HepG2 (cell line): ENCODE measurements around the gene MED20.

Experiments used
- POLR2AphosphoS2 ChIP-seq: IDR thresholded peaks from 2 replicates; pipeline ENCODE4 v1.6.1; 2011; ENCODE audit warnings: low read depth, low read length, improper control_type of control experiment
- ZNF724P ChIP-seq: sonication (generic); formaldehyde crosslinking; IDR thresholded peaks from 2 replicates; pipeline ENCODE4 v1.8.0; 2022; ENCODE audit warnings: missing genetic modification reagents, borderline replicate concordance
- ZNF891 ChIP-seq: sonication (generic); formaldehyde crosslinking; IDR thresholded peaks from 2 replicates; pipeline ENCODE4 v1.5.0; 2020; ENCODE audit warnings: mild to moderate bottlenecking, missing genetic modification reagents
- TF ChIP-seq, protein P1 (sequence below): sonication (generic); formaldehyde crosslinking; IDR thresholded peaks from 2 replicates; pipeline ENCODE4 v1.5.0; 2020; ENCODE audit warnings: mild to moderate bottlenecking, missing genetic modification reagents, moderate library complexity
- TF ChIP-seq, protein P2 (sequence below): sonication (generic); formaldehyde crosslinking; IDR thresholded peaks from 2 replicates; pipeline ENCODE4 v1.8.1; 2023; ENCODE audit warnings: mild to moderate bottlenecking, missing genetic modification reagents

DNA sequence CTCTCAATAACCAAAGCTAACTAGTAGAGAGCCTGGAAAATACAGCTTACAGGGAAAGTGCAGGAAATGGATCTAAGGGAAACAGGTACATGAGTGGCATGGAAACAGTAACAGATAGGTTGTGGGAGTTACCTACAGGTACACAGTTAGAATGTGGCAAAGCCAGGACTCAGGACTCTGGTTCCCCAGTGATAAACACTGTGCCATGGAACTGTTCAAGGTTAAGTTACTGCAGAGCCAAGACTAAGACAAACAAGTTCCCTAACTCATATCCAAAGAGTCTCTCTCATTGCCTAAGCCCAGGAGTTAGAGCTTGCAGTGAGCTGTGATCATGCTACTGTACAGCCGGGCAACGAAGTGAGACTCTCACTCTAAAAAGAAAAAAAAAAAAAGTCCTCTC, 6.6 kb downstream of the MED20 start:
- TF ChIP-seq POLR2AphosphoS2 (no peak), ZNF891 (CRISPR knock-in tag) (no peak), ZNF724P (no peak)
- TF ChIP-seq, protein P1, sequence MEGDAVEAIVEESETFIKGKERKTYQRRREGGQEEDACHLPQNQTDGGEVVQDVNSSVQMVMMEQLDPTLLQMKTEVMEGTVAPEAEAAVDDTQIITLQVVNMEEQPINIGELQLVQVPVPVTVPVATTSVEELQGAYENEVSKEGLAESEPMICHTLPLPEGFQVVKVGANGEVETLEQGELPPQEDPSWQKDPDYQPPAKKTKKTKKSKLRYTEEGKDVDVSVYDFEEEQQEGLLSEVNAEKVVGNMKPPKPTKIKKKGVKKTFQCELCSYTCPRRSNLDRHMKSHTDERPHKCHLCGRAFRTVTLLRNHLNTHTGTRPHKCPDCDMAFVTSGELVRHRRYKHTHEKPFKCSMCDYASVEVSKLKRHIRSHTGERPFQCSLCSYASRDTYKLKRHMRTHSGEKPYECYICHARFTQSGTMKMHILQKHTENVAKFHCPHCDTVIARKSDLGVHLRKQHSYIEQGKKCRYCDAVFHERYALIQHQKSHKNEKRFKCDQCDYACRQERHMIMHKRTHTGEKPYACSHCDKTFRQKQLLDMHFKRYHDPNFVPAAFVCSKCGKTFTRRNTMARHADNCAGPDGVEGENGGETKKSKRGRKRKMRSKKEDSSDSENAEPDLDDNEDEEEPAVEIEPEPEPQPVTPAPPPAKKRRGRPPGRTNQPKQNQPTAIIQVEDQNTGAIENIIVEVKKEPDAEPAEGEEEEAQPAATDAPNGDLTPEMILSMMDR (CRISPR knock-in tag), result no peak
- TF ChIP-seq, protein P2, sequence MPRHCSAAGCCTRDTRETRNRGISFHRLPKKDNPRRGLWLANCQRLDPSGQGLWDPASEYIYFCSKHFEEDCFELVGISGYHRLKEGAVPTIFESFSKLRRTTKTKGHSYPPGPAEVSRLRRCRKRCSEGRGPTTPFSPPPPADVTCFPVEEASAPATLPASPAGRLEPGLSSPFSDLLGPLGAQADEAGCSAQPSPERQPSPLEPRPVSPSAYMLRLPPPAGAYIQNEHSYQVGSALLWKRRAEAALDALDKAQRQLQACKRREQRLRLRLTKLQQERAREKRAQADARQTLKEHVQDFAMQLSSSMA, result no peak
